OCI-M1 (cell line): Measurements from ENCODE around the gene TRAF2.
"Not testable (repeated sequence)": the region's sequence is repeated elsewhere in the genome, so short reads cannot be mapped to it uniquely, and the experiment has no call there.

Experiments
- DNase-seq: peaks from one replicate; lab custom pipeline; 2025; lab: John Stamatoyannopoulos, UW

TRAF2 gene

DNA sequence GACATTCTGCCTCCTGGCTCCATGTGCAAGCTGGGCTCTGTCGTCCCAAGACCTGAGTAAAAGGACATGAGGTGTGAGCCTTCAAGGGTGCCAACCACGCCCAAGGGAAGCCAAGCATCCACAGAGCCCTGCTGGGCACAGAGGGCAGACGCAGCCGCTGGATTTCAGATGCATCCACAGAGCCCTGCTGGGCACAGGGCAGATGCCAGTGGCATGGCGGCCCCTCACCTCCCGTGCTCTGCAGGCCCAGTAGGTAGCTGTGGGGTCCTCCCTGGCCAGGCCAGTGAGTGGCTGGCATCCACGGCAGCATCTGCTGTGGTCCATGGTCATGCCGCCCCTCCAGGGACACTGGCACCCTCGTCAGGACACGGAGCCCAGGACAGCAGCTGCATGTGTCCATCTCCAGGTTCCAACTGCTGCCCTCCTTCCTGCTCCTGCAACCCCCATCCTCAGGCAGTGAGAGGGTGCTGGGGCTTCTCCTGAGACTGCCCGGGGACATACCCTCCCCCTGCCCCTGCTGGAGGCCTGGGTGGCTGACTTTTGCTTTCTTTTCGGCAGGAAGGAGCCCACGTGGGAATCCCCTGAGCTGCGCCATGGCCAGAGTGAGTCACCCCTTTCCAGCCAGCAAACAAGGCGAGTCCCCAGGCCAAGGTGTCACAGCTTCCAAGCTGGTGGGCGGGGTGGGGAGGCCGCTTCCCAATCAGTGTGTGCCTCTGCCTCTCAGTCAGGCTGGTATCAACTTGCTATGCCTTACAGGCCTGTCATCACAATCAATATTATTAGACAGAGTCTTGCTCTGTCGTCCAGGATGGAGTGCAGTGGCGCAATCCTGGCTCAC lies 4.0 kb upstream of the TRAF2 start:
- DNase-seq, result peak; percentile 80

- DNase-seq, result not testable (repeated sequence)
Measured at GRCh38 chr9:136882947-136883283, 3.4 kb upstream of the TRAF2 start.

DNA sequence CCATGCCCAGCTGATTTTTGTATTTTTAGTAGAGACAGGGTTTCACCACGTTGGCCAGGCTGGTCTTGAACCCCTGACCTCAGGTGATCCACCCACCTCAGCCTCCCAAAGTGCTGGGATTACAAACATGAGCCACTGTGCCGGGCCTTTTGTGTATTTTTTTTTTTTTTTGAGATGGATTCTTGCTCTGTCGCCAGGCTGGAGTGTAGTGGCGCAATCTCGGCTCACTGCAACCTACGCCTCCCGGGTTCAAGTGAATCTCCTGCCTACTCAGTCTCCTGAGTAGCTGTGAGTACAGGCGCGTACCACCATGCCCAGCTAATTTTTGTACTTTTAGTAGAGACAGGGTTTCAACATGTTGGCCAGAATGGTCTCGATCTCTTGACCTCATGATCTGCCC lies 2.6 kb upstream of the TRAF2 start:
- DNase-seq, result not testable (repeated sequence)

GRCh38 chr9:136886610-136887597 lies 588 bp downstream of the TRAF2 start:
- peak; percentile 73 for DNase-seq

DNA sequence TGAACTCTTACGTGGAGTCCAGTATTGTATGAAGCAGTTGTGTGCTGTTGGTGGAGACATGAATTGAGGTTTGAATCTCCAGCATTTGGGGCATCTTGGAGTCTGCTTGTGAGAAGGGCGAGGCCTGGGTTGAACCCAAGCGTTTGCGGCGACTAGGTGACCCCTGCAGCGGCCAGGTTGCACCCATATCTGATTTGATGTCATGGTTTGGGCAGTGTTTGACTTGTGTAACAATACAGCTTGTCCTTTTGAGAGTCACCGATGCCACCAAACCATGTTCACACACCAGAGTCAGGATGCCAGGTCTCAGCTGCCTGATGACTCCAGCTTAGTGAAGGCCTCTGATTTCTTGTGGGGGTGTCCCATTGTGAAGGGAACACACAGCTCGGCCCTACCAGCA lies 2.1 kb downstream of the TRAF2 start:
- DNase-seq, result no peak

DNA sequence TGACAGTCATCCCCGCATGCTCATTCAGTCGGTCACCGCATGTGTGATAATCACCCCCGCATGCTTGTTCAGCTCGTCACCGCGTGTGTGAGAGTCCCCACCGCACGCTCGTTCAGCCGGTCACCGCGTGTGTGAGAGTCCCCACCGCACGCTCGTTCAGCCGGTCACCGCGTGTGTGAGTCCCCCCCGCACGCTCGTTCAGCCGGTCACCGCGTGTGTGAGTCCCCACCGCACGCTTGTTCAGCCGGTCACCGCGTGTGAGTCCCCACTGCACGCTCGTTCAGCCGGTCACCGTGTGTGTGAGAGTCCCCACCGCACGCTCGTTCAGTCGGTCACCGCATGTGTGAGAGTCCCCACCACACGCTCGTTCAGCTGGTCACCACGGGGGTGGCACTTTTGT lies 3.5 kb downstream of the TRAF2 start:
- no peak for DNase-seq

GRCh38 chr9:136890661-136891060 lies 4.3 kb downstream of the TRAF2 start:
- DNase-seq, result no peak

DNA sequence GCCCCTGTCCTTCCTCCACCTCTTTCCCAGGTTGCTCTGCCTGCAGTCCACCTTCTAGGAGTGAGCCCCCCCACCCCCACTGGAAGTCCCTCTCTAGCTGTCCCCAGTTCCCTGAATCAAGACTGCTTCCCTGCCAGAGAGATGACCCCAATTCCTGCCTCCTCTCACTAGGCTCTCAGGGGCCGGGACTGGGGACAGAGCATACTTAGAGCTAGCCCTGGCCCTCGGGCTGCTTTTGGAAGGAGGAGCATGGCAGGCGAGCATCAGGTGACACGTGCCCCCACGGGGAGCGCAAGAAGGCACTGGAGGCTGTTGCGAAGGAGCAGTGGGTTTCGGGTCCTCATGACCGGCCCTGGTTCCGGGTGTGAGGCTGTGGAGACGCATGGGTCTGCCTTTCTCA lies 9.7 kb downstream of the TRAF2 start:
- no peak for DNase-seq

- DNase-seq, result no peak
Measured at GRCh38 chr9:136898483-136899100, 12.3 kb downstream of the TRAF2 start.

DNA sequence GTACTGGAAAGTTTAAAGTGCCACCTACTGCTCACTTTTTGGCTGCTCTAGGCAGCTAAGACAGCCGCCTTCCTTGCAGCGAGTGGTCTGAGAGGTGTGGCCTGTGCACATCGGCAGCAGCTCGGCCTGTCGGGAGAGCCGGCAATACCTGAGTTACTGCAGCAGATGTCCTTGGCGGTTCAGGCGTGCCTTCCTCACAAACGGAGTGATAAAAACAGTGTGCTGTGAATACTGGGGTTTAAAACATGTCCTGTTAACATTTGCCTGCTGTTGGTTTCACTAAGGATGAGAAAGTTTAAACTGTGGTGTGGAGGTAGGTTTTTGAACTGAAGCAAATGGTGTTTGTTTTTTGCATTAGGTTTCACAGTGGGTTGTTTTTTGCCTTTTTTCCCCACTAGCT lies 12.9 kb downstream of the TRAF2 start:
- DNase-seq, result no peak

GRCh38 chr9:136900556-136900955 lies 14.2 kb downstream of the TRAF2 start:
- no peak for DNase-seq

DNA sequence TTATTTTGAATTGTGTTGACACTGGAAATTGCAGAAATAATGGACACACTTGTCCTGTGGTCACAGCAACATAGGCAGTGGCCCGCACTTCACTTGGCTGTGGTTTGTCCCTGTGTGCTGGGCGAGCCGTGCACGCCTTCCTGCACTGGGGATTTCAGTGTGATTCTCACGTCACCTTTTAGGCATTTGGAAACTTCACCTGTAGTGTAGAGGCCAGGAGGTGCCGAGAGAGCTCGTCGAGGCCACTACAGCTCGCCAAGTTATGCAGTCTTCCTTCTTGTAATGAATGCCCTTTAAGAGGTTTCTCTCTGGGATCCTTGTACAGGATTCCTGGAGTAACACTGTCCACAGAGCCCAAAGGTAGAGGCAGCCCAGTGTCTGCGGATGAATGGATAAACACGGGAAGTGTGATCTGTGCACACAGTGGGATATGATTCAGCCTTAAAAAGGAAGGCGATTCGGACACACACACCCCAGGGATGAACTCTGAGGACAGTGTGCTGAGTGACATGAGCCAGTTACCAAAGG lies 14.7 kb downstream of the TRAF2 start:
- DNase-seq, result no peak

GRCh38 chr9:136901516-136902258 lies 15.4 kb downstream of the TRAF2 start:
- no peak for DNase-seq

DNA sequence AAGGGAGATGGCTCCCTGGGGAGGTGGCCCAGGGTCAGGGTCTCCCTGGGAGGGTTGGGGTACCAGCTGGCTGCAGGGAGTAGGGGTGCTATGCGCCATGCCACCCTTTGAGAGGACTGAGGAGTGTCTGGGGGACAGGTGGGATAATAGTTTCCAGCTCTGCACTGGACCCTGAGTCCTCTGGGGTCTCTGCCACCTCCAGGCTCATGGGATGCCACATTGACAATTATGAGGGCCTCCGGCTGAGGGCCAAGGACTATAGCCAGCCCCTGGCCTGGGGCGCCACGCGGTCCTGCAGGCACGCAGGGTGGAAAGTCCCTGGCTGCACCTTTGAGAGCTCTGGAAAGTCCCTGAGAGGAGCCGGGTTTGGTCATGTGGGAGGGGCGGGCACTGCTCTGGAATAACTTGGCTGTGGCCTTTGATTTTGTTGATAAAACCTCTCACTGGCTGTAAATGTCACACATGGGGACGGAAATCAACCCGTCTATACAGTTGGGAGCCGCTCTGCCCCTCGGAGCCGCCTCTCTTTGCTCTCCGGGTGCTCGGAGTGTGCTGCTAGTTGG lies 16.0 kb downstream of the TRAF2 start:
- no peak for DNase-seq

DNA sequence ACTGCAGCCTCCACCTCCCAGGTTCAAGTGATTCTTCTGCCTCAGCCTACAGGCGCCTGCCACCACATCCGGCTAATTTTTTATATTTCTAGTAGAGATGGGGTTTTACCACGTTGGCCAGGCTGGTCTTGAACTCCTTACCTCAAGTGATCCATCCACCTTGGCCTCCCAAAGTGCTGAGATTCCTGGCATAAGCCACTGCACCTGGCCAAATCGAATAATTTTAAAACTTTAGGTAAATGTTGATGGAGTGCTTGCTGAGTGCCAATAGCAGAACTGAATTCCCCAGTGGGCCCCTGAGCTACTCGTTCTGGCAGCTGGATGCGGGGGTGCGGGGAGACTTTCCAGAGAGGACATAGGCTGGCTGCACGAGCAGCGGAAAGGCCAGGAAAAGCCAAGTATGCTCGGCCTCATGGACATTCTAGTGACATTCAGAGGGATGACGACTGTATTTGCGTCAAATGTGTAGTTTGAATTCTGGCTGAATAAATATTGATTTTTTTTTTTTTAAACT lies 16.8 kb downstream of the TRAF2 start:
- DNase-seq, result no peak

- DNase-seq, result no peak
Measured at GRCh38 chr9:136906266-136906665, 19.9 kb downstream of the TRAF2 start.

DNA sequence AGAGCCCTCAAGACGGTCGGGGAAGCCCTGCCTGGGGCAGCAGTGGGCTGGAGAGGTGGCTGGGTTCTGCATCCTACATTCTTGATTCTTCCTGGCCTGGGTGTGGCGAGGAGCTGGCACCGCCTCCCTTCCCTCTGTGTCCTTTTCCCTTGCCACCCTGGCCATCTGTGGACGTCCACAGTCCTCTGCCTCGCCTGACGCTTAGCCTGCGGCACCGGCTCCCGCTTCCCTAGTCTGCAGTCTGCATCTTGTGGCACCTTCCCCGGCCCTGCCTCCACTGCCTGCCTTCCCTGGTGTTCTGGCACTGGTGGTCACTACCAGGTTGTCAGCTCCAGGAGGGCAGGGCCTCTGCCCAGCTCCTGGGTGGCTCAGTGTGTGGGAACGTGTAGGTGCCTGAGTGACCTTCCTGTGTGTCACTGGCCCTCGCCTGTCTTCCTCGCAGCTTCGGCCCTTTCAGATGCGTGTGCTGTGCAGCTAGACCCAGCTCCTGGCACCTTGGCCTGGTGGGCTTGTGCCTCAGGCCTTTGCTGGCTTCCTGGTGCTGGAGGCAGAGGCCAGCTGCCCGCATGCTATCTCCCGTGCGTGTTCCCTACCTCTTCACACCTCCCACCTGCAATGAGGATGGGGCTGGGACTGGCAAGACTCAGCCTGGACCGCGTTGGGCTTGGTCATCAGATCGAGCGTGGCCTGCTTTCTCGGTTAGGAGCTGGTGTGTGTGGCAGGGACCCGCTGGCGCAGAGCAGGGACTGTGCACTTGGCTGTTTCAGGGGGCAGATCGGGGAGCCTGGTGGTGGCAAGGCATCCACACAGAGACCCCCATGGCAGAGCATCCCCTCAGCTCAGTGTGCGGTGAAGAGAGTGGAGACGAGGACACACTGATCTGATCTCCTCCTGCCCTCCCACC lies 20.9 kb downstream of the TRAF2 start:
- no peak for DNase-seq

DNA sequence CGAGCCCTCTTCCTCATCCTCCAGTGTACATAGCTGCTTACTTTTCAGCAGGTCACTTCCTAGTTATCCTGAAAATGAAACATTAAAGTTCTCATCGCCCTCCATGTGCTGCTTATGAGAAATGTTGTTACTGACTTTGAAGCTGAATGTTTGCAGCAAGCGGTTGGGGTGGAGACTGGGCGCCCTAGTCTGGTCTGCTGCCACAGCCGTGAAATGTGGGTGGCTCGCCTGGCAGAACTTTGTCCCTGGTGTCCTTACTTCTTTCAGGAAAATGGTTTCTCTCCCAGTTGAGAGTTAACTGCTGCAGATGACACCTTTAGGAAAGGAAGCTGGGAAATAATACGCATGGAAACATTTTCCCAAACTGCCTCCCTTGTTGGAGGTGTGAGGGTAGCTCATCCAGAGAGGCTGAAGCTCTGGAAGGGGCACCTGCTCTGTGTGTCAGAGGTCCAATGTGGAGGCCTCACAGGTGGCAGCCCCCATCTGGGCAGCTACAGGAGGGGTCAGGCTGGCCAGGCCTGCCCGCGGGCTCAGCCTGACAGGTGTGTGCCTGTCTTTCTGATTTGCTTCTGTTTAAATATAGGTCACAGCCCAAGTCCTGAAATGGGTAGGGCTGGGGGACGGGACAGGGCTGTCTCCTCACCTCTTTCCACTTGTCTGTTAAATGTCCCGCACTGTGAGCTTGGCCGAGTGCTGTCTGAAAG lies 24.0 kb downstream of the TRAF2 start:
- no peak for DNase-seq

- DNase-seq, result no peak
Measured at GRCh38 chr9:136910901-136911245, 24.6 kb downstream of the TRAF2 start.
